Thyroid gland (tissue), 4 donors: ENCODE results near the gene CFAP300. TPM values are rescaled to one million over a fixed set of nuclear protein-coding genes. Genes with fewer than 3 reads are reported as not detected.

ENCODE experiments used
- DNase-seq, 2 donors: peaks; one replicate each; pipeline ENCODE4 v3.0.0-alpha.2; 2019
- H3K27ac ChIP-seq, 3 donors: fragments of 200-600 bp; sonication (generic); 1 replicate in 2 of 3; 2 replicates in 1 of 3; pipeline ENCODE4 v1.5.1; 2016 to 2019; ENCODE audit warnings: mild to moderate bottlenecking in 1 of 3, moderate library complexity in 1 of 3
- H3K27me3 ChIP-seq: fragments of 200-600 bp; sonication (generic); one replicate; pipeline ENCODE4 v1.5.1; 2019
- H3K36me3 ChIP-seq, 2 donors: fragments of 200-600 bp; sonication (generic); one replicate each; pipeline ENCODE4 v1.5.1; 2016 to 2019
- H3K4me1 ChIP-seq, 2 donors: fragments of 200-600 bp; sonication (generic); one replicate each; pipeline ENCODE4 v1.5.1; 2017 to 2019
- H3K4me3 ChIP-seq, 3 donors: fragments of 200-600 bp; sonication (generic); replicated peaks in 1 of 3; 1 replicate in 2 of 3; 2 replicates in 1 of 3; pipeline ENCODE4 v1.5.1; 2016; ENCODE audit warnings: mild to moderate bottlenecking in 1 of 3
- H3K9me3 ChIP-seq: fragments of 200-600 bp; sonication (generic); one replicate; pipeline ENCODE4 v1.5.1; 2017
- CTCF ChIP-seq, 6 experiments: fragments of 200-600 bp in 3 of 6; fragments of 450-650 bp in 3 of 6; sonication (generic) in 3 of 6; IDR thresholded peaks; one replicate each; pipeline ENCODE4 v1.5.1; 2016 to 2019; ENCODE audit warnings: antibody characterized with exemption in 6 of 6, mild to moderate bottlenecking in 2 of 6, inconsistent platforms in 1 of 6, moderate library complexity in 1 of 6
- POLR2A ChIP-seq, 2 donors: fragments of 450-650 bp; IDR thresholded peaks; one replicate each; pipeline ENCODE4 v1.6.1; 2017; ENCODE audit warnings: antibody characterized with exemption in 2 of 2, mild to moderate bottlenecking in 2 of 2, moderate library complexity in 1 of 2
- WGBS, 2 donors: methylation state at CpG; one replicate each; pipeline ENCODE4 v1.1.5; 2017; 5-methylcytosine and 5-hydroxymethylcytosine counted together
- intact Hi-C: fragments of 100-400 bp; cut with DNase I; formaldehyde crosslinking; loops from one replicate; pipeline ENCODE4 v1.15.1; 2023
- total RNA-seq, 4 donors: library from RNA; depleted of rRNA; stranded (reverse); fragments of >200 nt; gene quantifications; one replicate each; pipeline ENCODE4 v1.2.3, GENCODE V29; 2016

Gene CFAP300
- total RNA-seq, 4 donors from 2014 or later = 1.5 to 5.9 (median 1.6) TPM; not detected in 1

- Histone ChIP-seq H3K27me3 (no peaks in the 10 kb centered on the region), H3K4me3 (peak overlapping the region; percentile 7 to 55 (median 42)), H3K36me3 (no peaks in the 10 kb centered on the region), H3K27ac (peak overlapping the region in 2 of 3 donors; percentile 23 to 43), H3K4me1 (no peaks in the 10 kb centered on the region), H3K9me3 (no peaks in the 10 kb centered on the region)
- 23 to 26% methylated on average over 4 of the region's 4 CpGs for WGBS, 2 donors
- no peak for DNase-seq
- TF ChIP-seq CTCF (IDR thresholded peaks at IDR 0.05) = no peak
- no peak for TF ChIP-seq POLR2A (IDR thresholded peaks at IDR 0.05)
- intact Hi-C loops = no loop called here
Measured at GRCh38 chr11:102046841-102047240, 396 bp upstream of the CFAP300 start.

- Histone ChIP-seq H3K27me3 (no peaks in the 10 kb centered on the region), H3K4me1 (no peaks in the 10 kb centered on the region), H3K9me3 (no peaks in the 10 kb centered on the region), H3K36me3 (no peaks in the 10 kb centered on the region), H3K4me3 (no peak overlapping the region), H3K27ac (no peak overlapping the region)
- intact Hi-C loops = no loop called here
- DNase-seq = no peak
- 77 to 85% methylated on average over 5 of the region's 5 CpGs for WGBS, 2 donors
- no peak for TF ChIP-seq CTCF (IDR thresholded peaks at IDR 0.05)
- TF ChIP-seq POLR2A (IDR thresholded peaks at IDR 0.05) = no peak
Measured at GRCh38 chr11:102050927-102051575, 3.8 kb downstream of the CFAP300 start.

GRCh38 chr11:102061276-102061675, 14.0 kb downstream of the CFAP300 start:
- no peaks in the 10 kb centered on the region for H3K9me3 ChIP-seq
- no peak for TF ChIP-seq CTCF (IDR thresholded peaks at IDR 0.05)
- TF ChIP-seq POLR2A (IDR thresholded peaks at IDR 0.05) = no peak
- H3K4me3 ChIP-seq = no peak overlapping the region
- intact Hi-C loops = no loop called here
- WGBS, 2 donors = 53 to 57% methylated on average over 2 of the region's 2 CpGs
- H3K4me1 ChIP-seq = no peaks in the 10 kb centered on the region
- H3K27ac ChIP-seq = no peak overlapping the region
- DNase-seq = no peak
- H3K36me3 ChIP-seq = no peaks in the 10 kb centered on the region
- no peaks in the 10 kb centered on the region for H3K27me3 ChIP-seq

DNA sequence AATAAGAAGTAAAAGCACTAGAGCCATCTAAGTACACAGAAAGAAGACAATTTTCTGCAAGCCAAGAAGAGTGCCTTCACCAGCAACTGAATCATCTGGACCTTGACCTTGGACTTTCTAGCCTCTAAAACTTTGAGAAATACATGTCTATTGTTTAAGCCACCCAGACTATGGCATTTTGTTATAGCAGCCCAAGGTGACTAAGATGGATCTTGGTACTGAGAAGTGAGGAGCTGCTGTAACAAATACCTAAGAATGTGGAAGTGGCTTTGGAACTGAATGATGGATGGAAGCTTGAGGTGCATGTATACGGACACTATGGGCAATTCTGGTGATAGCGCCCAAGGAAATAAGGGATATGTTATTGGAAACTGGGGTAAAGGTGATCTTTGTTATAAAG, 14.9 kb downstream of the CFAP300 start:
- TF ChIP-seq POLR2A (IDR thresholded peaks at IDR 0.05) (no peak), CTCF (IDR thresholded peaks at IDR 0.05) (no peak)
- Histone ChIP-seq H3K4me3 (no peak overlapping the region), H3K9me3 (no peaks in the 10 kb centered on the region), H3K27ac (no peak overlapping the region), H3K27me3 (no peaks in the 10 kb centered on the region), H3K4me1 (no peaks in the 10 kb centered on the region), H3K36me3 (no peaks in the 10 kb centered on the region)
- intact Hi-C loops = no loop called here
- WGBS, 2 donors = 99% methylated on average over 2 of the region's 2 CpGs
- no peak for DNase-seq

- intact Hi-C loops = no loop called here
- TF ChIP-seq POLR2A (IDR thresholded peaks at IDR 0.05) (no peak), CTCF (IDR thresholded peaks at IDR 0.05) (no peak)
- Histone ChIP-seq H3K36me3 (no peaks in the 10 kb centered on the region), H3K4me1 (no peaks in the 10 kb centered on the region), H3K4me3 (no peak overlapping the region), H3K9me3 (no peaks in the 10 kb centered on the region), H3K27me3 (no peaks in the 10 kb centered on the region), H3K27ac (no peak overlapping the region)
- 66 to 72% methylated on average over 2 of the region's 2 CpGs for WGBS, 2 donors
- DNase-seq = no peak
Measured at GRCh38 chr11:102064316-102064715, 17.1 kb downstream of the CFAP300 start.
